Thoracic aorta (tissue), 2 donors: ENCODE measurements around the gene DCLK2. TPM values are rescaled to one million over a fixed set of nuclear protein-coding genes. Genes with fewer than 3 reads are reported as not detected.

Experiments
- ATAC-seq: fragments of 150-250 bp; one replicate; pipeline ENCODE4 v1.8.0; 2017; ENCODE audit warnings: low read depth; ENCODE audit not compliant: insufficient number of reproducible peaks, low FRiP score
- DNase-seq: peaks from one replicate; pipeline ENCODE4 v3.0.0-alpha.2; 2020; ENCODE audit warnings: low spot score
- H3K27ac ChIP-seq, 2 donors: fragments of 200-600 bp; sonication (generic); 1 replicate in 1 of 2; 2 replicates in 1 of 2; pipeline ENCODE4 v1.5.1; 2016; ENCODE audit warnings: mild to moderate bottlenecking in 2 of 2, moderate library complexity in 2 of 2
- H3K27me3 ChIP-seq: fragments of 200-600 bp; sonication (generic); replicated peaks from 2 replicates; pipeline ENCODE4 v1.6.0; 2016; ENCODE audit warnings: mild to moderate bottlenecking; ENCODE audit not compliant: insufficient read depth
- H3K36me3 ChIP-seq: fragments of 200-600 bp; sonication (generic); one replicate; pipeline ENCODE4 v1.5.1; 2016
- H3K4me1 ChIP-seq, 2 donors: fragments of 200-600 bp; sonication (generic); 1 replicate in 1 of 2; 2 replicates in 1 of 2; pipeline versions ENCODE4 v1.5.1 to v1.6.0; 2016; ENCODE audit warnings: low read depth in 2 of 2, mild to moderate bottlenecking in 1 of 2; ENCODE audit not compliant: control insufficient read depth in 1 of 2
- H3K4me3 ChIP-seq: fragments of 200-600 bp; sonication (generic); 2 replicates; pipeline ENCODE4 v1.5.1; 2016; ENCODE audit warnings: mild to moderate bottlenecking
- H3K9me3 ChIP-seq: fragments of 200-600 bp; sonication (generic); 2 replicates; pipeline ENCODE4 v1.5.1; 2016
- CTCF ChIP-seq: fragments of 200-600 bp; sonication (generic); IDR thresholded peaks from one replicate; pipeline ENCODE4 v1.5.1; 2019; ENCODE audit warnings: antibody characterized with exemption
- total RNA-seq, 2 donors: library from RNA; depleted of rRNA; stranded (reverse); fragments of >200 nt; gene quantifications; one replicate each; pipeline versions ENCODE4 v1.1.0 to v1.2.3, GENCODE V29; 2016

DCLK2 gene
- total RNA-seq, 2 donors from 2014 or later: 18.3 to 32.2 TPM

- peak; percentile 71 for ATAC-seq
These were observed 41.2 kb downstream of the DCLK2 start for GRCh38 chr4:150119492-150119891.

GRCh38 chr4:150123087-150123486, 44.8 kb downstream of the DCLK2 start:
- Histone ChIP-seq H3K9me3 (peaks cover 5% of the 10 kb centered on the region), H3K27me3 (no peaks in the 10 kb centered on the region), H3K4me1 (peaks cover 26 to 37% of the 10 kb centered on the region in 2 donors), H3K4me3 (no peak overlapping the region), H3K27ac (no peak overlapping the region), H3K36me3 (no peaks in the 10 kb centered on the region)
- no peak for TF ChIP-seq CTCF
- ATAC-seq (no peak), DNase-seq (no peak)

More at GRCh38 chr4:150119492-150119891, 41.2 kb downstream of the DCLK2 start:
- Histone ChIP-seq H3K4me3 (no peak overlapping the region), H3K27ac (peak overlapping the region; percentile 37 to 61), H3K4me1 (peaks cover 32 to 44% of the 10 kb centered on the region in 2 donors), H3K36me3 (no peaks in the 10 kb centered on the region), H3K9me3 (peaks cover 10% of the 10 kb centered on the region), H3K27me3 (no peaks in the 10 kb centered on the region)
- TF ChIP-seq CTCF: no peak
- no peak for DNase-seq

- Histone ChIP-seq H3K27ac (no peak overlapping the region), H3K9me3 (peaks cover 5% of the 10 kb centered on the region), H3K4me1 (peaks cover 25 to 37% of the 10 kb centered on the region in 2 donors), H3K36me3 (no peaks in the 10 kb centered on the region), H3K4me3 (no peak overlapping the region), H3K27me3 (no peaks in the 10 kb centered on the region)
- no peak for ATAC-seq
- no peak for DNase-seq
- no peak for TF ChIP-seq CTCF
These were observed 45.8 kb downstream of the DCLK2 start for GRCh38 chr4:150123796-150124677.

- Histone ChIP-seq H3K9me3 (peaks cover 5% of the 10 kb centered on the region), H3K4me1 (peaks cover 11 to 31% of the 10 kb centered on the region in 2 donors), H3K4me3 (no peak overlapping the region), H3K36me3 (no peaks in the 10 kb centered on the region), H3K27me3 (no peaks in the 10 kb centered on the region), H3K27ac (no peak overlapping the region)
- no peak for TF ChIP-seq CTCF
- DNase-seq (no peak), ATAC-seq (no peak)
These were observed 48.1 kb downstream of the DCLK2 start for GRCh38 chr4:150126201-150126863.

- no peak for ATAC-seq
- no peak for TF ChIP-seq CTCF
- no peak overlapping the region for H3K27ac ChIP-seq
These were observed 48.6 kb downstream of the DCLK2 start for GRCh38 chr4:150126864-150127203.

More at GRCh38 chr4:150126864-150127203, 48.6 kb downstream of the DCLK2 start:
- no peak overlapping the region for H3K4me3 ChIP-seq
- H3K27me3 ChIP-seq: no peaks in the 10 kb centered on the region
- no peaks in the 10 kb centered on the region for H3K36me3 ChIP-seq
- peaks cover 4% of the 10 kb centered on the region for H3K9me3 ChIP-seq
- H3K4me1 ChIP-seq: peaks cover 11 to 36% of the 10 kb centered on the region in 2 donors
- no peak for DNase-seq
